A204.1 (cell line): ENCODE data around the gene CHRND.

ENCODE experiments used
- FAIRE-seq: peaks from 2 replicates; lab custom pipeline; 2012; peaks lifted over from hg19 to GRCh38; lab: Jason Lieb, UNC

Gene CHRND

GRCh38 chr2:232525791-232526371, at the start of gene CHRND:
TSS of gene CHRND (plus strand) at chr2:232526160. CDS start at chr2:232526216, 56 bp downstream.
- FAIRE-seq: no peak

DNA sequence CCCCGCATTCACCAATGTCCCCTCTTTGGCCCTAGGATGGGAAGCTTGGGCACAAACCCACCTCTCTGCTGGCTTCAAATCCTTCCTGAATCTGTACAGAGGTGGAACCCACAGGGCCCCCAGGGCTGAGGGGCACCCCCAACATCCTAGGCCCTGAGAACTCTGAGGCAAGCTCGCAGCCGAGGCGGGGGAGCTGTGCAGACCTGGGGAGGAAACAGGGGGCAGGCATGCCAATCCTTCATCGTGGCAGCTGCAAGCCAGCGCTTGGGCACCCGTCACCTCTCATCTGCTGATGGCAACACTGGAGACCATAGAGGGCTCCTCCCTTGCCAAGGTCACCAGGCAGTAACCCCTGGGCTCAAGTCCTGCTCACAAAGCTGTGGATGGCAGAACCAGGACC, 49.2 kb upstream of the CHRND start:
- FAIRE-seq: no peak

DNA sequence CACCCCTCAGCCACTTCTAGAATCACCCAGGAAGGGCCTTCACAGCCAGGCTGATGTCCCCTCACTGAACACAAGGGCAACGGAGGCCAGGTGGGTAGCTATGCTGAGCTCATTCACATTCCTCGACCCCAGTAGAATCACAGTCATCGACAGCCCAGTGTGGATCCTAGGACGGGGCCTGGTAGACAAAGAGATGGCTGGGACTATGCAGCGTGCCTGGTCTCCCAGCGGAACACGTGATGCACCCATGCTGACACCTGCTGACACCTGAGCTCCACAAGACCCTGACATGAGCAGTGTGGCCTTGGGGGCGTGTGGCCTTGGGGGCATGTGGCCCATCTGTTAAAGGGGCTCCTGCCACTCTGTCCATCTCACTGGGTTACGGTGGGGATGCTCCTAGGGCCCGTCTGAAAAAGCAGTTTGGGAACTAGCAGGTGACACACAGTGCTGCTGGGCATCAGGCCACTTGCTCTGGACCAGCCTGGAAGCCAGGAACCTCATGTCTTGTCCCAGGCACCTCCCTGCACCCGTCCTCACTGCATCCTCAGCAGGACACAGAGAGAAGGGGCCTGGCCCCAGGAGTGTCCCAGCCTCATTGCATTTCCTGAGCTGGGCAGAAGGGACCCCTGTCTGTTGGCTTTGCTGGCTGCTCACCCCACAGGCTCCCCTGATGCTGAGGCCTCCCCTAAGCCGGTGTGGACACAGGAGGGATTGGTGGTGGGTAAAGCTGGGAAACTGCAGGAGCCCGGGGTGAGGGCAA, 48.0 kb upstream of the CHRND start:
- no peak for FAIRE-seq

DNA sequence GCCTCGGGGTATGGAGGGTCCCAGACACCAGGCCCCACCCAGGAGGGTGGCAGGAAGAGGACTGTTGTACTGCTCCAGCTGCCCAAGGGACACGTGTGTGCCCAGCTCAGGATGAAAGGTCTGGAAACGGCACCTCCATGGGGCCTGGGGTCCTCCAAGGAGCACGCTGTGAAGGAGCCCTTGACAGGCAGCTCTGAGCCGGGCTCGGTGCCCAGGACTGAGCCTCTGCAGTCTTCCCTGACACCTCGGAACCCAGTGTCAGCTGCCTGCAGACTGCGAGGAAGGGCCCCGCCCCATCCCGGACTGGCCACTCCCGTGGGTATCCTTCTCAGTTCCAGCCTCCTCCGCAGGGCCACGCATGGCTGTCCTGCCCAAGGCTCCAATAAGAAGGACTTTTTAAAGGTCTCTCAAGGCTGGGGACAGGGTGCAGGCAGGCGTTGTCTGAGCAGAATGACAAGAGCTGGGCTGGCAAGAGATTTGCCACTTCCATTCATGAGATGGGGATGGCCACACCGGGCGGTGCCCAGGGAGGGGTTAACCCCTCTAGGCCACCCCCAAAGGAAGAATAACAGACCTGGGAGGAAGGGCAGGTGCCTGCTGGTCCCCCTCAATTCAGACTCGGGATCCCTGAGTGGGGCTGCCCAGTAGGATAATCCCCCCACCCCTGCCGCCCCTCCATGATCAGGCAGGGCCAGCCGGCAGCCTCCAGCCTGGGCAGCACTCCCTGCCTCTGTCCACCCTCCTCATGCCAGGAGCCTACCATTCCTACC, 47.2 kb upstream of the CHRND start:
- no peak for FAIRE-seq

GRCh38 chr2:232479341-232480200, 46.4 kb upstream of the CHRND start:
- no peak for FAIRE-seq

DNA sequence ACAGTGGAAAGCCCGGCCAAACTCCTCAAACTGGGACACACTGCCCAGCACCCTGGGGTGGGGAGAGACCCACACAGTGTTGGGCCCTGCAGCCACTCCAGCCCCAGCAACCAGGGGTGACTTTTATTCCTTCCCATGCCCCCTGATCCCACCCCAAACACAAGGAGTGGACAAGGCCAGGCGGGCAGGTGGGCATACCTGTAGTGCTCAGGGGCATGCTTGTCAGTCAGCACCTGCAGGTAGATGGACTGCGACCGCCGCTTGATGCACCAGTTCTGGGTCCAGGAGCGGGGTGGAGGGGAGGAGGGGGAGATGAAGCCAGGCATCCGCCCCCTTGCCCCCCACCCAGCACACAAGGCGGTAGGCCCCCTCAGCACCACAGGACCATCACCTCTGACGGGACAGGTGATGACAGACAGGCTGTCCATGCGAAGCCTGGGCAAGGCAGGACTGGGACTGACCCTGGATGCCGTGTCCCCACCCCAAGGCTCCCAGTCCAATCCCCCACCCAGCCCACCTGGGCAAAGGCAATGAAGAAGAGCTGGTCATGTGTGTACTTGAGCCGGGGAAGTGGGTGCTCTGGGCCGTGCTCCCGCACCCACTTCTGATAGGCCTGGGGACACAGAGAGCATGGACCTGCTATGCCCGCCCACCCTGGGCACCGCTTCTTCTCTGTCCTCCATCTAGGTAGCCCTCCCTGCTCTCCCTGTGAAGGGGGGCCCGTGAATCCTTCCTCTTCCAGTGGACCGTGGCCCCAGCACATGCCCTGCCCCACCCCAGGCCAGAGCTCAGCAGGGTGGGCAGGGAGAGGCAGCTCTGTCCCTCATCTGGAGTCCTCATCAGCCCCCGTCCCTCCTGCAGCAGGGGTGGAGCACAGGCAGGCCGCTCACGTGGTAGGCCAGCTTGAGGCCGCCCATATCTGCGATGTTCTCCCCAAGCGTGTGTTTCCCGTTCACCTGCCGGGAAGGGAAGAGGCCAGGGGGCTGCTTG, 45.5 kb upstream of the CHRND start:
- FAIRE-seq: no peak

DNA sequence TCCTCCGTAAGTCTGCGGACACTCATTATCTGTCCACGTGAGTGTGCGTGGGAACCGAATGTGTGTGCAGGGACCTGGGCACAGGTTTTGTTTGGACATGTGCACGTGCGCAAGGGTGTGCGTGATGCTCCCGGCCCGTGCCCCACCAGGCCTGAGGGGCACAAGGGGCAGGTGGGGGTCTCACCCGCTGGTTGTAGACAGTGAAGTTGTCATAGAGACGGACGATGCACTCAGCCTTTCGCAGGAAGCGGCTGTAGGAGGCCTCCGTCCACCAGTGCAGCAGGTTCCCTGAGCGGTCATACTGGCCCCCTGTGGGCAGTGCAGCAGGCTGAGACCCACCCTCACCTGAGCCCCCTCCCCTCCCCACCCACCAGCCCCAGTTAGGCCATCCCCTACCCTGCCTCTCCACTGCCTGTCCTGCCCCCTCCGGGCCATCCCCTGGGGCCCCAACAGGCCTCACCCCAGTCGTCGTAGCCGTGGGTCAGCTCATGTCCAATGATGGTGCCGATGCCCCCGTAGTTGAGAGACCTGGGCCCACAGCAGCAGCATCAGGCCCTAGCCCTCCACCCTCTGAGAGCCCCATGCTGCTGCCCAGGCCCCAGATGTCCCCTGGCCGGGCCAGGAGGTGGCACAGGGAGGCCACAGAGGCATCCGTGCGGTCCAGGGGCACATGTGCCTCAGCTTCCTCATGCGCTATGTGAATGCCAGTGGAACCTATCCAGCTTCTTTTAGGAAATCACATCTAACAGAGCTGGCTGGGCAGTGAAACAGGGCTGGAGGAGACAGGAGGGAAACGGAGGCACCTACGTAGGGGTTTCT, 44.4 kb upstream of the CHRND start:
- FAIRE-seq: no peak

DNA sequence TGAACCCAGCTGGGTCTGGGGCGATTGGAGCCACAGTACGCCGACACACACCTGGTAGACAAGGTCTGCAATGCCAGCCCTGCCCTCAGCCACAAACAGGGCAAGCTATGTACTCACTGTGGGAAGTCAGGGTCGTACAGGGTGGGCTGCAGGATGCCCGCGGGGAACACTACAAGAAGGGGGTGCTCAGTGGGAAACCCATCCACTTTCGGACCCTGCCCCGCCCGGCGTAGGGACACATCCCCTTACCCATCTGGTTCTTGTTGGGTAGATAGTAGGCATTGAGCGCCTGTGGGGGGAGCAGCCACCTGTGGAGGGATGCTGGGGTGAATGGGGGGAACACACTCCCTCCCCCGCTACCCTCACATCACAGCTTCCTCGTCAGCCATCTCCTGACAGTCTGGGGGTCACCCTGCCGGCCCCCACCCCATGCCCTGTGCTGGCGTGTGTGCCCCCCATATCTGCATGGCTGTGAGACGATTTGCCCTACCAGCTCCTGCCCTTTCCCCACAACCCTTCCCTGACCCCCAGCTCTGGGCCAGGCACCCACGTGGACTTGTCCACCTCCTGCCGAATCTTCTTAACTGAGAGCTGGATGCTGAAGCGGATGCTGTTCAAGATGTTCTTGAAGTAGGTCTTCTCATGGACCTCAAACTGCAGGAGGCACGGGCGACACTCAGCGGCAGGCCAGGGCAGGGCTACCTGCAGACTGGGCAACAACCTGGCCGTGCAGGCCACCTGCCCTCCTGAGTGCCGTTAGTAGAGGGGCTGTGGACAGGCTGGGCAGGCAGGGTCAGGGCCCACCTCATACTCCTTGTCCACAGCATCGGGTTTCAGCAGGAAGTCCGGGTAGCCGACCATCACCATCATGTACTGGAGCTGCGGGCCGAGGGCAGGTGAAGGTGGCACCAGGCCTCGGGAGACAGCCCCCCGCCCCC, 43.4 kb upstream of the CHRND start:
- FAIRE-seq: no peak

GRCh38 chr2:232483311-232483922, 42.5 kb upstream of the CHRND start:
- no peak for FAIRE-seq

GRCh38 chr2:232483923-232484627, 41.9 kb upstream of the CHRND start:
- FAIRE-seq: no peak

- FAIRE-seq: no peak
Observed at GRCh38 chr2:232484628-232485347, 41.2 kb upstream of the CHRND start.

- no peak for FAIRE-seq
Observed at GRCh38 chr2:232485348-232485756, 40.6 kb upstream of the CHRND start.

DNA sequence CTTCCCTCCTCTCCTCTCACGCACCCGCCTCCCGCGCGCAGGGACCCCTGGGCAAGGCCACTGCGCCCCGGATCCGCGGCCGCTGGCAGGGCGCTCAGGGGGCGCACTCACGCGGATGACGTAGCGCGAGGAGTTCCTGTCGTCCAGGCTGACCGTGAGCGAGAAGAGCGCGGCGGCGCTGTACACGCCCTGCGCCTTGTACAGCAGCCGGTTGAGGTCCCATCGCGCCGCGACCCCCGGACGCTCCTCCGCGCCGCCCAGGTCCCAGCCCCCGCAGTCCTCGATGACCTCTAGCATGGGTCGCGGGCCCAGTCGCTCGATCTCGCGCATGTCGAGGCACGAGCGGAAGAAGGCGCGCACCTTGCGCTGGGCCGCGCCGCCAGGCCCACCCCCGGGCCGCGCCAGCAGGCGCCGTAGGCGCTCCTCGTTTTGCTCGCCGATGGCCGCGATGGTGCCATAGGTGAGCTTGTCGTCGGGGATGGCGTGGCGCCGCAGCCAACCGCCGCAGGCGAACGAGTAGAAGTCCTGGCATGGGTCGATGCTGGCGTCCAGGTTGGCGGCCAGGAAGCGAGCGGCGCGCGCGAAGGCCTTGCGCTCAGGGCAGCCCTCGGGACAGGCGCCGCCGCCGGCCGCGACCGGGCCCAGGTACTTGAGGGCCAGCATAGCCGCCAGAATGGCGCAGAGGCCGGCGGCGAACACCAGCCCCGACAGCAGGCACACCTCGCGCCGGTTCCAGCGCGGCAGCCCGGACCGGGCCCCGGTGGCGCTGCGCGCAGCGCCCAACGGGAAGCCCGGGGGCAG, 40.0 kb upstream of the CHRND start:
- no peak for FAIRE-seq

DNA sequence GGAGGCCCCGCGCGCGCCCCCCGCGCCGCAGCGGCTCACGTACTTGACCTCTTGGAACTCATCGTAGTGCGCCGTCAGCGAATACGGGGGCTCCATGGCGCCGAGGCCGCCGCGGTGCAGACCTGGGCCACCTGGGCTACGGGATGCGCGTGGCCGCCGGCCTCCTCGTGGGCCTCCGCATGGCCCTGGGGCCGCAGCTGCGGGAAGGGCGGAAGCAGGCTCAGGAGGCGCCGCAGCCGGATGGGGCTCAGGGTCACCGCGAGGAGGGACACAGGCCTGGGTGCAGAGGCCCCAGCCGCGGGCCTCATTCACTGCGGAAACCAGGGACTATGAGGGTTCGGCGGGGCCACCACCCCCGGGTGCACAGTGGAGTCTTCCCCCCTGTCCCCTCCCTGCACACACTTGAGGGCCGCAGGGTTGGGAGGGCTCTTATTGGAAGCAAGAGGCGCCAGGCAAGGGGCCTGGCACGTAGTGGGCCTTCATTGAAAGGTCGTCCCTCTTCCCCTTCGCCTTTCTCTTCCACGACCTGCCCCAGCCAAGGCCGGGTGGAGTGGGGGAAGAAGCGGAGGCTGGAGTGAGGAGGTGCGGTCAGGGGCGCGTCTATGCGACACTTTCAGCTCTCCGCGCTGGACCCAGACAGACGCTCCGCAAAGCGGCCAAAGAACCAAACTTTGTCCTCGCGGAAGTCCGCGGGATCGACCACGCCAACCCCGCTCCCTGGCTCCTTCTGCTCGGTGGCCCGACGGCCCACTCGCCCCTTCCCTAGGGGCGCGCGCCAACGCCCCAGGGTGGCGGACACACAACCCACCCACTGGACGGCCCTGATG, 39.2 kb upstream of the CHRND start:
- FAIRE-seq: no peak

- FAIRE-seq: no peak
Observed at GRCh38 chr2:232487385-232488096, 38.4 kb upstream of the CHRND start, which contains the start of gene ECEL1. TSS of gene ECEL1 (minus strand) at chr2:232487834. CDS start at chr2:232486653, 1,181 bp downstream.
